OCI-LY7 (cell line): ENCODE measurements around the gene PNN. TPM values are rescaled to one million over a fixed set of nuclear protein-coding genes. Genes with fewer than 3 reads are reported as not detected.
"Not testable (repeated sequence)": the region's sequence is repeated elsewhere in the genome, so short reads cannot be mapped to it uniquely, and the experiment has no call there.

Experiments used
- BruUV-seq: library from RNA; stranded (reverse); fragments of 400-500 nt; replicated peaks from 2 replicates; lab custom pipeline; 2021; lab: Mats Ljungman, UMichigan
- CTCF ChIA-PET: fragments of 300-600 bp; sonication (Branson Sonifier 250); formaldehyde crosslinking; loops from one replicate; lab custom pipeline; 2022; ENCODE audit warnings: antibody characterized with exemption; ENCODE audit not compliant: unreplicated experiment; lab: Charles Lee
- POLR2A ChIA-PET: fragments of 300-600 bp; sonication (Branson Sonifier 250); formaldehyde crosslinking; loops from one replicate; lab custom pipeline; 2022; ENCODE audit warnings: antibody characterized with exemption; lab: Charles Lee
- DNase-seq: peaks from one replicate; pipeline ENCODE4 v3.0.0-alpha.2; 2015; ENCODE audit warnings: low spot score
- H2AFZ ChIP-seq: fragments of 200-600 bp; sonication (generic), shearing (Covaris generic); 2 replicates; pipeline ENCODE4 v1.6.1; 2014; ENCODE audit warnings: mild to moderate bottlenecking, antibody characterized with exemption, low read length, moderate library complexity
- H3K27ac ChIP-seq: fragments of 200-600 bp; sonication (generic); 2 replicates; pipeline ENCODE4 v1.5.1; 2014; ENCODE audit warnings: mixed run types, low read depth, mild to moderate bottlenecking, moderate library complexity, low read length, inconsistent platforms; ENCODE audit not compliant: poor library complexity, severe bottlenecking
- H3K36me3 ChIP-seq: fragments of 200-600 bp; sonication (generic); 2 replicates; pipeline ENCODE4 v1.6.1; 2014; ENCODE audit warnings: mild to moderate bottlenecking, antibody characterized with exemption, low read length, moderate library complexity, mixed read lengths; ENCODE audit not compliant: insufficient read depth
- H3K4me1 ChIP-seq: fragments of 200-600 bp; sonication (generic); 2 replicates; pipeline ENCODE4 v1.5.1; 2014; ENCODE audit warnings: mild to moderate bottlenecking, low read length; ENCODE audit not compliant: insufficient read depth, poor library complexity, severe bottlenecking
- H3K4me2 ChIP-seq: fragments of 200-600 bp; sonication (generic); 2 replicates; pipeline ENCODE4 v1.6.1; 2014; ENCODE audit warnings: mild to moderate bottlenecking, low read length
- H3K4me3 ChIP-seq: fragments of 200-600 bp; sonication (generic); 2 replicates; pipeline ENCODE4 v1.5.1; 2014; ENCODE audit warnings: mild to moderate bottlenecking, low read depth, low read length; ENCODE audit not compliant: poor library complexity, severe bottlenecking
- H3K79me2 ChIP-seq: fragments of 200-600 bp; sonication (generic); 2 replicates; pipeline ENCODE4 v1.6.1; 2016; ENCODE audit warnings: low read depth, mild to moderate bottlenecking, low read length, moderate library complexity, mixed read lengths; ENCODE audit not compliant: insufficient read depth
- H3K9me2 ChIP-seq: fragments of 200-600 bp; sonication (generic); 2 replicates; pipeline ENCODE4 v1.6.1; 2016; ENCODE audit warnings: mild to moderate bottlenecking, low read length, mixed read lengths; ENCODE audit not compliant: insufficient read depth
- H3K9me3 ChIP-seq: fragments of 200-600 bp; sonication (generic); 2 replicates; pipeline ENCODE4 v1.6.1; 2014; ENCODE audit warnings: mild to moderate bottlenecking, mixed run types, low read length, mixed read lengths
- H4K20me1 ChIP-seq: fragments of 200-600 bp; sonication (generic); 2 replicates; pipeline ENCODE4 v1.6.1; 2014; ENCODE audit warnings: mild to moderate bottlenecking, antibody characterized with exemption, low read length, moderate library complexity, mixed read lengths; ENCODE audit not compliant: insufficient read depth
- CTCF ChIP-seq: fragments of 200-600 bp; sonication (generic); conservative IDR thresholded peaks from 2 replicates; pipeline ENCODE4 v1.5.1; 2014; ENCODE audit warnings: mild to moderate bottlenecking, antibody characterized with exemption, low read length, moderate library complexity, mixed read lengths
- EZH2phosphoT487 ChIP-seq: fragments of 200-600 bp; sonication (generic); IDR thresholded peaks from 2 replicates; pipeline ENCODE4 v1.6.1; 2018; ENCODE audit warnings: low read depth, borderline replicate concordance, mild to moderate bottlenecking, mixed run types, antibody characterized with exemption, low read length, moderate library complexity, mixed read lengths
- intact Hi-C: fragments of 100-400 bp; cut with micrococcal nuclease; formaldehyde crosslinking; loops from one replicate; pipeline ENCODE4 v1.10.0; 2022; ENCODE audit not compliant: unreplicated experiment
- total RNA-seq, 2 experiments: library from RNA; depleted of rRNA in 1 of 2; stranded (reverse); fragments of >200 nt in 1 of 2; shearing (Covaris generic) in 1 of 2; gene quantifications; 2 replicates each; pipeline ENCODE4 v1.2.3, GENCODE V29; 2014 to 2022

The PNN gene
- total RNA-seq, 2 experiments from 2014 or later: 93.5 to 214 TPM

- peaks cover 72% of the 10 kb centered on the region for H3K36me3 ChIP-seq
- ChIA-PET CTCF (interaction anchor here (0.6 kb wide), 1 partner anchor 16 kb away, joined by 3 read pairs; no protein-coding TSS in a partner anchor), POLR2A (interaction anchor here (1.2 kb wide), 1 partner anchor 30 kb away, joined by 3 read pairs; the partner anchor contains the start of gene TRAPPC6B)
- H3K4me3 ChIP-seq: no peak overlapping the region
- DNase-seq: no peak
- no peaks in the 10 kb centered on the region for H3K4me1 ChIP-seq
- H3K79me2 ChIP-seq: no peaks in the 10 kb centered on the region
- H3K9me3 ChIP-seq: 0 out of 2 replicates have a peak, but pooled peaks cover 6% of the 10 kb centered on the region
- no peak overlapping the region for H3K27ac ChIP-seq
- H3K9me2 ChIP-seq: no peaks in the 10 kb centered on the region
- no peak overlapping the region for H2AFZ ChIP-seq
- no TSS peak for BruUV-seq
- H4K20me1 ChIP-seq: no peaks in the 10 kb centered on the region
- intact Hi-C loops: no loop called here
- H3K4me2 ChIP-seq: no peak overlapping the region
- TF ChIP-seq CTCF (no peak), EZH2phosphoT487 (no peak)
These were observed 34.9 kb upstream of the PNN start for GRCh38 chr14:39140170-39140569.

GRCh38 chr14:39141623-39142022 lies 33.4 kb upstream of the PNN start:
- H2AFZ ChIP-seq, H3K9me2 ChIP-seq, H3K4me1 ChIP-seq, intact Hi-C loops, H4K20me1 ChIP-seq, BruUV-seq, H3K9me3 ChIP-seq, H3K4me2 ChIP-seq, H3K4me3 ChIP-seq, H3K79me2 ChIP-seq, CTCF ChIA-PET, H3K27ac ChIP-seq, DNase-seq: not testable (repeated sequence)
- POLR2A ChIA-PET: interaction anchor here (0.6 kb wide), 1 partner anchor 26 kb away, joined by 3 read pairs; no protein-coding TSS in a partner anchor
- H3K36me3 ChIP-seq: peaks cover 65% of the 10 kb centered on the region

GRCh38 chr14:39143226-39143625 lies 31.8 kb upstream of the PNN start:
- POLR2A ChIA-PET, H3K4me1 ChIP-seq: not testable (repeated sequence)
- peaks cover 67% of the 10 kb centered on the region for H3K36me3 ChIP-seq

More at GRCh38 chr14:39143226-39143625, 31.8 kb upstream of the PNN start:
- DNase-seq, intact Hi-C loops, CTCF ChIA-PET, H3K79me2 ChIP-seq, H3K4me3 ChIP-seq, H2AFZ ChIP-seq, BruUV-seq, H3K4me2 ChIP-seq, H3K9me2 ChIP-seq, H4K20me1 ChIP-seq, H3K27ac ChIP-seq, H3K9me3 ChIP-seq: not testable (repeated sequence)
